Cerebellar nuclear complex (tissue), 1 donor: ENCODE data around the gene KIRREL3.

ENCODE experiments used
- DNase-seq, 2 experiments: peaks; one replicate each; lab custom pipeline; 2025; lab: John Stamatoyannopoulos, UW

KIRREL3 gene

DNA sequence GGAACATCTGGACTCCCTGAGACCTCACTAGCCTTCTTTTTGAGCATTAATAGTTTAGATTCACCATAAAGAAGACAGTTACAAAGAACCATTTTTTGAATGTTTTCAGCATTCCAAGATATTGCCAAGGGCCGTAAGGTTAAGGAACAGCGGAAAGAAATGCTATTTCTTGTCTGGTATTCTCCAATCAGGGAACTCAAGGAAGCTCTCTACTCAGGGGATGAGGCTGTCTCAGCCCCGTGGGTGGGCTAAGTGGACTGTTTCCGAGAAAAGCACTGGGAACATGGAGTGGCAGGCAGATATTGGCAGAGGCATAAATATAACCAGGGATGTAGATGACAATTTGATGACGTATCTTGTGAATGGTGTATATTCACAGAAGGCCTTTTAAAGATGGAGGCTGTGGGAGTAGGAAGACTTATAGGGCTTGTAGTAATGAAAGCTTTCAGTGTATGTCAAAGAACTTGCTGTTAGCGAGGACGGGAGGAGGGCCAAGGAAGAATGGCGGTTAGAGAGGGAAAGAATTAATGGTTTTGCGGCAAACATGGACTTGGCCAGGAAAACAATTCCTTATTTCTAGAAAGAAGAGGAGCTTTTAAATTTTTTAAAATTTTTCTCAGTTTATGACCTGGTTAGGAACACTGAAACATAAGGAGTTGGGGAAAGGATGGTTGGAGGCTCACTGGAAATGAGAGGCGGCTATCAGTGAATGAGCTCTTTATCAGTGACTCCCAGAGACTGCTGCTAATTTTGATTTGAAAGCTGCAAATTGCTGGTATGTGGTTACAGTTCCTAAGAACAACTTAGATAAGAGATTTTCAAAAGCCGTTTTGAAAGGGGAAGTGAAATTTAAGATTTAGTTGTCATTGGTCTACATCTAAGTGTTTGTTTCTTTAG lies 580.5 kb downstream of the KIRREL3 start:
- DNase-seq: no peak

DNA sequence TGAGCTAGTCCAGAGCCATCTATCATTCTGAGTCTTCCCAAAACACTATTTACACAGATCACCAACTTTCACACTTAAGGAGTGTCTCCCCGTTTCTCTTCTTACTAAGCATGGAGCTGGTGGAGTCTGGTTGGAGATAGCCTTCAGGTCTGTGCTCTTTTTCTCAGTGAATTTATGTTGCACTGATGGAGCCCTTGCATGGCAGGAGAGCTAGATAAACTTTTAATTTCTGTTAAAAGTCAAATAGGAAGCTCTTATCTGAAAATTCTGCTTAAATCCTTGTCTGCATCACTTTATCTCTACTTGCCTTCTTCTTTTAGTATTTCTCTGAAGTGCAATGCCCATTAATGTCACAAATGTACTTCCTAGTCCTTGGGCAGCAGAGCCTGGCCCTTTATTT lies 581.7 kb downstream of the KIRREL3 start:
- DNase-seq: no peak

- DNase-seq: no peak
Measured at GRCh38 chr11:126417091-126417862, 583.3 kb downstream of the KIRREL3 start.

- peak in 1 of 2 experiments; percentile 59 for DNase-seq
Measured at GRCh38 chr11:126416542-126417090, 584.0 kb downstream of the KIRREL3 start.

- no peak for DNase-seq
Measured at GRCh38 chr11:126415669-126416420, 584.7 kb downstream of the KIRREL3 start.

GRCh38 chr11:126415128-126415527 lies 585.4 kb downstream of the KIRREL3 start:
- no peak for DNase-seq

DNA sequence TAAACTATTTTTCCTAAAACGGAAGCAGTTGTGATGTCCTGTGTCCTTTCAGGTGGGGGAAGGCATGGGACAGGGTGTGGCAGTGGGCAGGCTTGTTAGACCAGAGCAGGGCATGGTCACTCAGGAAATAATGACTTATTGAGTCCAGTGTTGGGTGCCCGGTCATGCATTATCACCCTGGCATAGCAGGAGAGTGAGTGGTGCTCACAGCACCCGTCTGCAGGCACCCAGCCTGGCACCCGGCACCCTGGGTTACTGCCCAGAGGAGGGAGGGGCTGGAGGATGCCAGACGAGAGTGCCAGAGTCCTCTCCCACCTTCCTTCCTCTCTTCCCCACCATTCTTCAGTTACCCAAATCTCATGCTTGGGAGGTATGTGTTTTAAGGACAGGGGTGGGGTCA lies 586.0 kb downstream of the KIRREL3 start:
- no peak for DNase-seq

DNA sequence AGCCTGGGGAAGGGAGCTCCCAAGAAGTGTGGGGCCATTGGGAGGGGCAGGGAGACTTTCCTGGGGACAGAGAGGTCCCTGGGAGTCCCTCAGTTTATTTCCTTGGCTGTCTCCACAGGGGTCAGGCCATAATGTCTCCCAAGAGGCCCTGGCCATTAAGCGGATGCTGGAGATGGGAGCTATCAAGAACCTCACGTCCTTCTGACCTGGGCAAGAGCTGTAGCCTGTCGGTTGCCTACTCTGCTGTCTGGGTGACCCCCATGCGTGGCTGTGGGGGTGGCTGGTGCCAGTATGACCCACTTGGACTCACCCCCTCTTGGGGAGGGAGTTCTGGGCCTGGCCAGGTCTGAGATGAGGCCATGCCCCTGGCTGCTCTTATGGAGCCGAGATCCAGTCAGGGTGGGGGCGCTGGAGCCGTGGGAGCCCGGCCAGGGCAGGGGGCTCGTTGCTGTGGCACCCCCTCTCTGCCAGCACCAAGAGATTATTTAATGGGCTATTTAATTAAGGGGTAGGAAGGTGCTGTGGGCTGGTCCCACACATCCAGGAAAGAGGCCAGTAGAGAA lies 586.6 kb downstream of the KIRREL3 start:
- DNase-seq: no peak

DNA sequence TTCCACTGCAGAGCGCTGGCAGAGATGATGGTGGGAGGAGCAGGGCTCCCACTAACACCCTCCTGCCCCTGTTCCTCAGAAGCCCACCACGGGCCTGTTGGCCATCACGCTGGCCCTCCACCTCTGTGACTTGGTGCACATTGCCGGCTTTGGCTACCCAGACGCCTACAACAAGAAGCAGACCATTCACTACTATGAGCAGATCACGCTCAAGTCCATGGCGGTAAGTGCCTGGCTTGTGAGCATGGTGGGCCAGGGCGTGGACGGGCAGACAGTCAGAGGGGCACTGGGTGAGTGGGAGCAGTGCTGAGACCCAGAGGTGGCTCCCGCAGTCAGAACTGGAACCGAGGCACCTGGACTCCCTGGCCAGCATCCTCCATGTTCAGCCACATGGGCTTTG lies 587.1 kb downstream of the KIRREL3 start:
- no peak for DNase-seq

GRCh38 chr11:126411971-126412381 lies 588.6 kb downstream of the KIRREL3 start:
- no peak for DNase-seq

GRCh38 chr11:126410649-126411048 lies 589.9 kb downstream of the KIRREL3 start:
- DNase-seq: no peak

DNA sequence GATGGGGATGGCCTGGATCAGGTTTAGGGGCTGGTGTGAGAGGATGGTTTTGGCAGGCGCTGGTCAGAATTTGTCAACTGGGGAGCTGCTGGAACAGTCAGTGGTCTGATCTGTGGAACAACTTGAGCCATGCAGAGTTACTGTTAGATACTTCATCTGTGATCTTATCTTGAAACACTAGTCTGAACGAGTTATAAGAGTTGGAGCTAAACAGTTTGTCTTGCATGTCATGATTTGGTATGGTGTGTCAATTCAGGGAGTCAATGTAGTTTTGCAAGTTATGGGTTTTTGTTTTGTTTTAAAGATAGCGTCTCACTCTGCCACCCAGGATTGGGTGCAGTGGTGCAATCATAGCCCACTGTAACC lies 591.0 kb downstream of the KIRREL3 start:
- no peak for DNase-seq

GRCh38 chr11:126408901-126409619 lies 591.5 kb downstream of the KIRREL3 start:
- no peak for DNase-seq

GRCh38 chr11:126408496-126408895 lies 592.1 kb downstream of the KIRREL3 start:
- no peak for DNase-seq

- DNase-seq: no peak
Measured at GRCh38 chr11:126407682-126408288, 592.8 kb downstream of the KIRREL3 start.

- no peak for DNase-seq
Measured at GRCh38 chr11:126407101-126407521, 593.5 kb downstream of the KIRREL3 start.

DNA sequence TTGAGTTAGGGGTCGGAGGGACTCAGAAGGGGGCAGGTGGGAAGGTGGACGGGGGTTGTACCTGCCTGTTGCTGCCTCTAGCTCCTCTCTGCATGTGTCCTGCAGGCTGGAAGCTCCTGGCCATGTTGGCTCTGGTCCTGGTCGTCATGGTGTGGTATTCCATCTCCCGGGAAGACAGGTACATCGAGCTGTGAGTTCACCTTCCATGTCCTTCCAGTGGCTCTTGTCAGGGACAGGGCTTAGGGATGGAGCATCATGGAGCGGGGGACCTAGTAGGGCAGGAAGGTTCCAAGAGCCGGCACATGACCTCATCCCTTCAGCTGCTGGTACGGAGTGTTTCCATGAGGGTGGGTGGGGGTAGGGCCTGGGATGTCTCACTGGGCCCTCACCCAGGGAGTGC lies 594.2 kb downstream of the KIRREL3 start:
- no peak for DNase-seq

- no peak for DNase-seq
Measured at GRCh38 chr11:126405906-126406305, 594.7 kb downstream of the KIRREL3 start.

DNA sequence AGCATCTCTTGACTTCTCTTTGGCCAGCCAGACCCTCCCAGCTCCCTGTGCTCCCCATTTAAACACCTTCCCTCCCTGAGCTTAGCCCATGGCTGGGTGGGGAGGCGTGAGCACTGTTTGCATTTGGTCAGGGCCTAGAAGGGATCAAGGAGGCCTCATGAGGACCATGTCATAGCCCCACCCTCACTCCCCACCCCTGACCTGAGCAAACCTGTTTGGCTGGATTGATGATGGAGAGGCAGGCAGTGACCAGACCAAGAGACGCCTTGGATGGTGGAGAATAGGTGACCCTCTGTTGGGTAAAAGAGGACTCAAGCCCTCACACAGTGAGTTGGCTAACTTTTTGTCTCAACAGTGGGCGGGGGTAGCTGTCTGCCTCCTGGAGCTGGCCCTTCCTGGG lies 595.2 kb downstream of the KIRREL3 start:
- DNase-seq: no peak

DNA sequence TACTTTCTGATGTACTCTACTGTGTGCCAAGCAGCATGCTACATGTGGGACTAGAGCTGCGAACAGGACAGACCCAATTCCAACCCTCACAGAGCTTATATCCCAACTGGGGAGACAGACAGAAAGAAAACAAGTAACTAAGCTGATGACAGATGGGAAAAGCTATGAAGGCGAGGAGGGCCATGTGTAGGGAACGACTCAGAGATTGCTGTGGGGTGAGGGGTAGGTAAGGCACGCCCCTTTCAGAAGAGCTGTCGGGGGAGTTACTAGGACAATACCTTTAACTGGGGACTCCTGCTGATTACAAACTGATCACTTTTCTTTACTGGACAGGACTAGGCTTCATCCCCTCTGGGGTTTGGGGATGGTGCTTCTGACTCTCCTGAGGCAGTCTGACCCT lies 596.2 kb downstream of the KIRREL3 start:
- DNase-seq: no peak

DNA sequence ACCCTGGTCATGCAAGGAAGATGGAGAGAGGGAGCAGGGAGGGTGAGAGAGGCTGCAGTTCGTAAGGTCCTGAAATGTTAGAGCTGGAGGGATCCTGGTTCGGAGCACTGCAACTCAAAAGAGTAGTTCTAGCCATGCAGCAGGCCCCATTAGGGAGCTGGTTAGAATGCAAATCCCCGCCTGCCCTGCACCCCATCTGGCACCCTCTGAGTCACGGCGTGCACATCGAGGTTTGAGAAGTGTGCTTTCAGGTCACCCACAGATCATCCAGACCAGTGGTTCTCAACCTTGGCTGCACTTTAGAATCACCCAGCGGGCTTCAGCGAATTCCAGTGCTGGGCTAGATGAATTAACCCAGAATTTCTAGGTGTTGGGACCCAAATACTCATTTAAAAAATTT lies 596.9 kb downstream of the KIRREL3 start:
- no peak for DNase-seq
